GM23338 (cell line): Measurements from ENCODE around the gene MTHFD1L. TPM values are rescaled to one million over a fixed set of nuclear protein-coding genes. Genes with fewer than 3 reads are reported as not detected.

Experiments used
- ATAC-seq: fragments of 200-7000 bp; cut with Tn5 transposase; 3 replicates; pipeline ENCODE4 v1.9.1; 2020
- DNase-seq: peaks from one replicate; pipeline ENCODE4 v3.0.0-alpha.2; 2015; ENCODE audit warnings: low spot score
- H2AFZ ChIP-seq: fragments of 200-600 bp; sonication (generic); 2 replicates; pipeline ENCODE4 v1.8.0; 2016; ENCODE audit warnings: antibody characterized with exemption, mild to moderate bottlenecking, moderate library complexity
- H3F3A ChIP-seq: fragments of 200-600 bp; sonication (generic); replicated peaks from 2 replicates; pipeline ENCODE4 v1.8.0; 2017; ENCODE audit warnings: antibody characterized with exemption, mixed run types, low read depth
- H3K27ac ChIP-seq: fragments of 200-600 bp; sonication (generic); 2 replicates; pipeline ENCODE4 v1.6.1; 2016; ENCODE audit warnings: low read depth
- H3K27me3 ChIP-seq: fragments of 200-600 bp; sonication (generic); 2 replicates; pipeline ENCODE4 v1.8.0; 2016; ENCODE audit warnings: mild to moderate bottlenecking, mixed run types, moderate library complexity; ENCODE audit not compliant: insufficient read depth
- H3K36me3 ChIP-seq: fragments of 200-600 bp; sonication (generic); 2 replicates; pipeline ENCODE4 v1.8.0; 2016; ENCODE audit warnings: mild to moderate bottlenecking; ENCODE audit not compliant: insufficient read depth
- H3K4me1 ChIP-seq: fragments of 200-600 bp; sonication (generic); 2 replicates; pipeline ENCODE4 v1.8.0; 2016; ENCODE audit warnings: mild to moderate bottlenecking, moderate library complexity; ENCODE audit not compliant: insufficient read depth
- H3K4me2 ChIP-seq: fragments of 200-600 bp; sonication (generic); 2 replicates; pipeline ENCODE4 v1.7.1; 2017; ENCODE audit warnings: mixed run types
- H3K4me3 ChIP-seq: fragments of 200-600 bp; sonication (generic); 2 replicates; pipeline ENCODE4 v1.6.1; 2016; ENCODE audit warnings: mixed run types
- H3K79me2 ChIP-seq: fragments of 200-600 bp; sonication (generic); replicated peaks from 2 replicates; pipeline ENCODE4 v1.8.0; 2017; ENCODE audit warnings: mild to moderate bottlenecking; ENCODE audit not compliant: insufficient read depth
- H3K9me2 ChIP-seq: fragments of 200-600 bp; sonication (generic); 2 replicates; pipeline ENCODE4 v1.8.0; 2017; ENCODE audit not compliant: insufficient read depth
- H4K20me1 ChIP-seq: fragments of 200-600 bp; sonication (generic); replicated peaks from 2 replicates; pipeline ENCODE4 v1.8.0; 2017; ENCODE audit warnings: mild to moderate bottlenecking; ENCODE audit not compliant: insufficient read depth
- H3K27ac Mint-ChIP-seq: 2 replicates; pipeline ENCODE4 v1.8.0; 2020; ENCODE audit warnings: inconsistent platforms, mild to moderate bottlenecking, moderate library complexity, mixed read lengths
- H3K27me3 Mint-ChIP-seq: 3 replicates; pipeline ENCODE4 v1.8.0; 2022; ENCODE audit warnings: low read depth, mild to moderate bottlenecking, moderate library complexity, mixed read lengths, inconsistent platforms; ENCODE audit not compliant: insufficient read depth, poor library complexity
- H3K36me3 Mint-ChIP-seq: 3 replicates; pipeline ENCODE4 v1.8.0; 2021; ENCODE audit warnings: low read depth, mild to moderate bottlenecking, inconsistent platforms, moderate library complexity, mixed read lengths
- H3K4me1 Mint-ChIP-seq: 3 replicates; pipeline ENCODE4 v1.8.0; 2020; ENCODE audit warnings: mild to moderate bottlenecking, inconsistent platforms, mixed read lengths
- H3K4me3 Mint-ChIP-seq: 3 replicates; pipeline ENCODE4 v1.8.0; 2021; ENCODE audit warnings: moderate library complexity, mild to moderate bottlenecking, inconsistent platforms, mixed read lengths
- H3K9me3 Mint-ChIP-seq: 3 replicates; pipeline ENCODE4 v1.8.0; 2020; ENCODE audit warnings: moderate library complexity, mild to moderate bottlenecking, inconsistent platforms, mixed read lengths
- CREB1 ChIP-seq: fragments of 250-450 bp; sonication (Bioruptor Pico); IDR thresholded peaks from 2 replicates; pipeline ENCODE4 v1.5.0; 2020; ENCODE audit warnings: low read depth, mild to moderate bottlenecking, moderate library complexity
- ETS1 ChIP-seq: IDR thresholded peaks from 2 replicates; pipeline ENCODE4 v1.6.1; 2016; ENCODE audit warnings: antibody characterized with exemption
- EZH2 ChIP-seq: fragments of 200-600 bp; sonication (generic); IDR thresholded peaks from one replicate; pipeline ENCODE4 v1.8.0; 2017; ENCODE audit warnings: antibody characterized with exemption, mild to moderate bottlenecking, low read depth; ENCODE audit not compliant: unreplicated experiment
- EZH2phosphoT487 ChIP-seq: fragments of 200-600 bp; sonication (generic); IDR thresholded peaks from one replicate; pipeline ENCODE4 v1.8.1; 2018; ENCODE audit warnings: antibody characterized with exemption; ENCODE audit not compliant: unreplicated experiment
- JUNB ChIP-seq: IDR thresholded peaks from one replicate; pipeline ENCODE4 v1.6.1; 2016; ENCODE audit warnings: antibody characterized with exemption; ENCODE audit not compliant: unreplicated experiment
- NANOG ChIP-seq: IDR thresholded peaks from 2 replicates; pipeline ENCODE4 v1.6.1; 2016; ENCODE audit warnings: antibody characterized with exemption, borderline replicate concordance
- POLR2AphosphoS5 ChIP-seq: IDR thresholded peaks from 2 replicates; pipeline ENCODE4 v1.6.1; 2016; ENCODE audit warnings: antibody characterized with exemption, low read depth
- STAT1 ChIP-seq: IDR thresholded peaks from one replicate; pipeline ENCODE4 v1.6.1; 2016; ENCODE audit warnings: antibody characterized with exemption; ENCODE audit not compliant: unreplicated experiment
- ZNF114 ChIP-seq: fragments of 250-450 bp; sonication (Bioruptor Pico); IDR thresholded peaks from 2 replicates; pipeline ENCODE4 v1.5.0; 2020; ENCODE audit warnings: mild to moderate bottlenecking, moderate library complexity
- ZNF331 ChIP-seq: fragments of 250-450 bp; sonication (Bioruptor Pico); IDR thresholded peaks from 2 replicates; pipeline ENCODE4 v1.5.0; 2020; ENCODE audit warnings: low read depth, mild to moderate bottlenecking, moderate library complexity
- polyA plus RNA-seq: library from polyadenylated mRNA; unstranded; fragments of >200 nt; fragmentation: Nextera tagmentation; extraction: Ambion mirVana; gene quantifications from 2 replicates; pipeline ENCODE4 v1.2.1, GENCODE V29; 2016
- total RNA-seq: library from RNA; depleted of rRNA; stranded (reverse); fragments of >200 nt; shearing (Covaris generic); gene quantifications from 2 replicates; pipeline ENCODE4 v1.2.3, GENCODE V29; 2014
- TF ChIP-seq, protein P1 (sequence below): IDR thresholded peaks from one replicate; pipeline ENCODE4 v1.6.1; 2018; ENCODE audit warnings: antibody characterized with exemption; ENCODE audit not compliant: unreplicated experiment
- TF ChIP-seq, protein P2 (sequence below), 2 experiments: fragments of 200-600 bp in 1 of 2; sonication (generic) in 1 of 2; conservative IDR thresholded peaks; 2 replicates each; pipeline versions ENCODE4 v1.5.1 to v1.6.1; 2016 to 2017; ENCODE audit warnings: antibody characterized with exemption in 2 of 2, low read depth in 2 of 2, mild to moderate bottlenecking in 2 of 2, moderate library complexity in 1 of 2

The MTHFD1L gene
- total and polyA plus RNA-seq, 2 experiments from 2014 or later, result 53.2 to 66.8 TPM

GRCh38 chr6:151075527-151075926 is 210.0 kb downstream of the MTHFD1L start (continued):
- TF ChIP-seq, protein P1, sequence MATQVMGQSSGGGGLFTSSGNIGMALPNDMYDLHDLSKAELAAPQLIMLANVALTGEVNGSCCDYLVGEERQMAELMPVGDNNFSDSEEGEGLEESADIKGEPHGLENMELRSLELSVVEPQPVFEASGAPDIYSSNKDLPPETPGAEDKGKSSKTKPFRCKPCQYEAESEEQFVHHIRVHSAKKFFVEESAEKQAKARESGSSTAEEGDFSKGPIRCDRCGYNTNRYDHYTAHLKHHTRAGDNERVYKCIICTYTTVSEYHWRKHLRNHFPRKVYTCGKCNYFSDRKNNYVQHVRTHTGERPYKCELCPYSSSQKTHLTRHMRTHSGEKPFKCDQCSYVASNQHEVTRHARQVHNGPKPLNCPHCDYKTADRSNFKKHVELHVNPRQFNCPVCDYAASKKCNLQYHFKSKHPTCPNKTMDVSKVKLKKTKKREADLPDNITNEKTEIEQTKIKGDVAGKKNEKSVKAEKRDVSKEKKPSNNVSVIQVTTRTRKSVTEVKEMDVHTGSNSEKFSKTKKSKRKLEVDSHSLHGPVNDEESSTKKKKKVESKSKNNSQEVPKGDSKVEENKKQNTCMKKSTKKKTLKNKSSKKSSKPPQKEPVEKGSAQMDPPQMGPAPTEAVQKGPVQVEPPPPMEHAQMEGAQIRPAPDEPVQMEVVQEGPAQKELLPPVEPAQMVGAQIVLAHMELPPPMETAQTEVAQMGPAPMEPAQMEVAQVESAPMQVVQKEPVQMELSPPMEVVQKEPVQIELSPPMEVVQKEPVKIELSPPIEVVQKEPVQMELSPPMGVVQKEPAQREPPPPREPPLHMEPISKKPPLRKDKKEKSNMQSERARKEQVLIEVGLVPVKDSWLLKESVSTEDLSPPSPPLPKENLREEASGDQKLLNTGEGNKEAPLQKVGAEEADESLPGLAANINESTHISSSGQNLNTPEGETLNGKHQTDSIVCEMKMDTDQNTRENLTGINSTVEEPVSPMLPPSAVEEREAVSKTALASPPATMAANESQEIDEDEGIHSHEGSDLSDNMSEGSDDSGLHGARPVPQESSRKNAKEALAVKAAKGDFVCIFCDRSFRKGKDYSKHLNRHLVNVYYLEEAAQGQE, result no peak
- no peak for TF ChIP-seq STAT1
- no peak for TF ChIP-seq EZH2
- TF ChIP-seq ZNF114 (CRISPR knock-in tag), result no peak
- TF ChIP-seq, protein P2, sequence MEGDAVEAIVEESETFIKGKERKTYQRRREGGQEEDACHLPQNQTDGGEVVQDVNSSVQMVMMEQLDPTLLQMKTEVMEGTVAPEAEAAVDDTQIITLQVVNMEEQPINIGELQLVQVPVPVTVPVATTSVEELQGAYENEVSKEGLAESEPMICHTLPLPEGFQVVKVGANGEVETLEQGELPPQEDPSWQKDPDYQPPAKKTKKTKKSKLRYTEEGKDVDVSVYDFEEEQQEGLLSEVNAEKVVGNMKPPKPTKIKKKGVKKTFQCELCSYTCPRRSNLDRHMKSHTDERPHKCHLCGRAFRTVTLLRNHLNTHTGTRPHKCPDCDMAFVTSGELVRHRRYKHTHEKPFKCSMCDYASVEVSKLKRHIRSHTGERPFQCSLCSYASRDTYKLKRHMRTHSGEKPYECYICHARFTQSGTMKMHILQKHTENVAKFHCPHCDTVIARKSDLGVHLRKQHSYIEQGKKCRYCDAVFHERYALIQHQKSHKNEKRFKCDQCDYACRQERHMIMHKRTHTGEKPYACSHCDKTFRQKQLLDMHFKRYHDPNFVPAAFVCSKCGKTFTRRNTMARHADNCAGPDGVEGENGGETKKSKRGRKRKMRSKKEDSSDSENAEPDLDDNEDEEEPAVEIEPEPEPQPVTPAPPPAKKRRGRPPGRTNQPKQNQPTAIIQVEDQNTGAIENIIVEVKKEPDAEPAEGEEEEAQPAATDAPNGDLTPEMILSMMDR (conservative IDR thresholded peaks at IDR 0.05; ENCODE audit: low read depth in 2 of 2), result no peak
- no peak for TF ChIP-seq ZNF331 (CRISPR knock-in tag)
- TF ChIP-seq JUNB, result no peak

- Histone ChIP-seq H3F3A (no peaks in the 10 kb centered on the region), H4K20me1 (no peaks in the 10 kb centered on the region; the same call in 1 of the 2 replicates)
- H3K27me3 Mint-ChIP-seq, result peaks cover 4% of the 10 kb centered on the region
These were observed 210.5 kb downstream of the MTHFD1L start for GRCh38 chr6:151075930-151076555.

More at GRCh38 chr6:151075930-151076555, 210.5 kb downstream of the MTHFD1L start:
- ATAC-seq (no peak), DNase-seq (no peak)
- Histone ChIP-seq H3K4me3 (no peak overlapping the region), H2AFZ (no peak overlapping the region), H3K4me1 (no peaks in the 10 kb centered on the region), H3K4me2 (no peak overlapping the region), H3K36me3 (no peaks in the 10 kb centered on the region), H3K27me3 (no peaks in the 10 kb centered on the region), H3K9me2 (no peaks in the 10 kb centered on the region), H3K27ac (no peak overlapping the region), H3K79me2 (no peaks in the 10 kb centered on the region)
- Mint-ChIP-seq H3K9me3 (no peaks in the 10 kb centered on the region), H3K36me3 (peaks cover 34% of the 10 kb centered on the region; the same call in 2 of the 3 replicates), H3K27ac (no peak overlapping the region), H3K4me3 (no peak overlapping the region), H3K4me1 (peaks cover 3% of the 10 kb centered on the region; the same call in 1 of the 3 replicates)
- TF ChIP-seq STAT1, result no peak
- TF ChIP-seq CREB1 (CRISPR knock-in tag), result no peak
- TF ChIP-seq, protein P2 (conservative IDR thresholded peaks at IDR 0.05; ENCODE audit: low read depth in 2 of 2), result no peak
- TF ChIP-seq ETS1, result no peak
- TF ChIP-seq JUNB, result no peak
- TF ChIP-seq EZH2phosphoT487, result no peak
- no peak for TF ChIP-seq POLR2AphosphoS5
- TF ChIP-seq NANOG, result no peak
